SK-N-SH treated with all-trans-retinoic acid at 6 μM for 48 hours (cell line): Measurements from ENCODE around the gene POLD4.

ENCODE experiments used
- ATAC-seq: fragments of 200-7000 bp; cut with Tn5 transposase; 3 replicates; pipeline ENCODE4 v1.9.1; 2020; ENCODE audit warnings: mild to moderate bottlenecking, moderate library complexity
- ARNTL ChIP-seq: fragments of 450-650 bp; formaldehyde crosslinking; IDR thresholded peaks from 2 replicates; pipeline ENCODE4 v1.5.0; 2020; ENCODE audit warnings: low read depth, mild to moderate bottlenecking, moderate library complexity, borderline replicate concordance
- CREB5 ChIP-seq: fragments of 250-450 bp; sonication (Bioruptor Pico); IDR thresholded peaks from 2 replicates; pipeline ENCODE4 v1.5.1; 2020; ENCODE audit warnings: low read depth, mild to moderate bottlenecking, moderate library complexity
- CSDC2 ChIP-seq: fragments of 250-450 bp; sonication (Bioruptor Pico); IDR thresholded peaks from 2 replicates; pipeline ENCODE4 v1.5.0; 2020; ENCODE audit warnings: mild to moderate bottlenecking, moderate library complexity
- CSRNP3 ChIP-seq: fragments of 250-450 bp; sonication (Bioruptor Pico); IDR thresholded peaks from 2 replicates; pipeline ENCODE4 v1.5.1; 2021; ENCODE audit warnings: mild to moderate bottlenecking, moderate library complexity
- ESRRG ChIP-seq: fragments of 250-450 bp; sonication (Bioruptor Pico); IDR thresholded peaks from 2 replicates; pipeline ENCODE4 v1.6.1; 2021; ENCODE audit warnings: mild to moderate bottlenecking
- OSR1 ChIP-seq: fragments of 250-450 bp; sonication (Bioruptor Pico); IDR thresholded peaks from 2 replicates; pipeline ENCODE4 v1.8.0; 2022; ENCODE audit warnings: moderate library complexity, mild to moderate bottlenecking, inconsistent platforms
- PATZ1 ChIP-seq: fragments of 250-450 bp; sonication (Bioruptor Pico); IDR thresholded peaks from 2 replicates; pipeline ENCODE4 v1.8.0; 2020; ENCODE audit warnings: mild to moderate bottlenecking, moderate library complexity, borderline replicate concordance
- POU6F1 ChIP-seq: fragments of 250-450 bp; sonication (Bioruptor Pico); IDR thresholded peaks from 2 replicates; pipeline ENCODE4 v1.8.0; 2021; ENCODE audit warnings: low read depth, mild to moderate bottlenecking, moderate library complexity, borderline replicate concordance
- PPARA ChIP-seq: fragments of 250-450 bp; sonication (Bioruptor Pico); IDR thresholded peaks from 2 replicates; pipeline ENCODE4 v1.5.0; 2020; ENCODE audit warnings: mild to moderate bottlenecking, borderline replicate concordance
- RARB ChIP-seq: fragments of 250-450 bp; sonication (Bioruptor Pico); IDR thresholded peaks from 2 replicates; pipeline ENCODE4 v1.8.0; 2021; ENCODE audit warnings: mild to moderate bottlenecking, moderate library complexity
- SNAI2 ChIP-seq: fragments of 250-450 bp; sonication (Bioruptor Pico); IDR thresholded peaks from 2 replicates; pipeline ENCODE4 v1.5.0; 2020; ENCODE audit warnings: mild to moderate bottlenecking, moderate library complexity
- TOX ChIP-seq: fragments of 250-450 bp; sonication (Bioruptor Pico); IDR thresholded peaks from 2 replicates; pipeline ENCODE4 v1.8.0; 2021; ENCODE audit warnings: mild to moderate bottlenecking, moderate library complexity, borderline replicate concordance
- TSHZ2 ChIP-seq: fragments of 250-450 bp; sonication (Bioruptor Pico); IDR thresholded peaks from 2 replicates; pipeline ENCODE4 v1.5.0; 2020; ENCODE audit warnings: mild to moderate bottlenecking, moderate library complexity
- ZC3H10 ChIP-seq: fragments of 250-450 bp; sonication (Bioruptor Pico); IDR thresholded peaks from 2 replicates; pipeline ENCODE4 v1.5.1; 2021; ENCODE audit warnings: mild to moderate bottlenecking, moderate library complexity
- ZFP30 ChIP-seq: fragments of 450-650 bp; formaldehyde crosslinking; IDR thresholded peaks from 2 replicates; pipeline ENCODE4 v1.5.0; 2022; ENCODE audit warnings: mild to moderate bottlenecking, moderate library complexity
- ZNF565 ChIP-seq: fragments of 450-650 bp; formaldehyde crosslinking; conservative IDR thresholded peaks from 2 replicates; pipeline ENCODE4 v1.5.0; 2020; ENCODE audit warnings: low read depth, mild to moderate bottlenecking, moderate library complexity
- ZNF70 ChIP-seq: fragments of 450-650 bp; formaldehyde crosslinking; IDR thresholded peaks from 2 replicates; pipeline ENCODE4 v1.5.0; 2020; ENCODE audit warnings: mild to moderate bottlenecking, moderate library complexity
- ZNF8 ChIP-seq: fragments of 450-650 bp; formaldehyde crosslinking; IDR thresholded peaks from 2 replicates; pipeline ENCODE4 v1.5.0; 2020; ENCODE audit warnings: mild to moderate bottlenecking, moderate library complexity

The POLD4 gene

GRCh38 chr11:67366961-67367760 lies 13.8 kb upstream of the POLD4 start:
- ATAC-seq, result no peak

More at GRCh38 chr11:67366961-67367760, 13.8 kb upstream of the POLD4 start:
- TF ChIP-seq RARB (CRISPR knock-in tag), result no peak
- no peak for TF ChIP-seq CSRNP3 (CRISPR knock-in tag)
- TF ChIP-seq TSHZ2, result no peak
- no peak for TF ChIP-seq PPARA (CRISPR knock-in tag)
- no peak for TF ChIP-seq ZFP30 (CRISPR knock-in tag)
- TF ChIP-seq PATZ1 (CRISPR knock-in tag), result no peak
- TF ChIP-seq OSR1 (CRISPR knock-in tag), result no peak
- TF ChIP-seq ZNF70 (CRISPR knock-in tag), result no peak
- TF ChIP-seq ZC3H10 (CRISPR knock-in tag), result no peak
- no peak for TF ChIP-seq POU6F1 (CRISPR knock-in tag)
- no peak for TF ChIP-seq TOX (CRISPR knock-in tag)
- TF ChIP-seq CREB5 (CRISPR knock-in tag), result no peak
- no peak for TF ChIP-seq ESRRG
- no peak for TF ChIP-seq ZNF8
- TF ChIP-seq ZNF565 (CRISPR knock-in tag), result no peak
- no peak for TF ChIP-seq SNAI2 (CRISPR knock-in tag)
- no peak for TF ChIP-seq ARNTL (CRISPR knock-in tag)
- no peak for TF ChIP-seq CSDC2
